ENCODE data around the gene HTT.

Gene HTT

GRCh38 chr4:3174371-3175338, 100.2 kb downstream of the HTT start:
- DNase-seq (ENCODE audit: low read depth, low spot score), result no peak

GRCh38 chr4:3176367-3177229, 102.1 kb downstream of the HTT start:
- no peak for DNase-seq (ENCODE audit: low read depth, low spot score)

- DNase-seq (ENCODE audit: low read depth, low spot score), result no peak
These were observed 102.9 kb downstream of the HTT start for GRCh38 chr4:3177426-3177825.

- no peak for DNase-seq (ENCODE audit: low read depth, low spot score)
These were observed 103.4 kb downstream of the HTT start for GRCh38 chr4:3177905-3178304.

- DNase-seq (ENCODE audit: low read depth, low spot score), result no peak
These were observed 103.9 kb downstream of the HTT start for GRCh38 chr4:3178351-3178750.

- DNase-seq (ENCODE audit: low read depth, low spot score), result no peak
These were observed 104.7 kb downstream of the HTT start for GRCh38 chr4:3179126-3179706.

- no peak for DNase-seq (ENCODE audit: low read depth, low spot score)
These were observed 108.5 kb downstream of the HTT start for GRCh38 chr4:3183008-3183407.

- no peak for DNase-seq (ENCODE audit: low read depth, low spot score)
These were observed 110.2 kb downstream of the HTT start for GRCh38 chr4:3184725-3185124.

GRCh38 chr4:3186609-3187008, 112.1 kb downstream of the HTT start:
- DNase-seq (ENCODE audit: low read depth, low spot score), result no peak

GRCh38 chr4:3188118-3188517, 113.6 kb downstream of the HTT start:
- no peak for DNase-seq (ENCODE audit: low read depth, low spot score)

GRCh38 chr4:3189459-3189858, 115.0 kb downstream of the HTT start:
- no peak for DNase-seq (ENCODE audit: low read depth, low spot score)

- no peak for DNase-seq (ENCODE audit: low read depth, low spot score)
These were observed 116.1 kb downstream of the HTT start for GRCh38 chr4:3190549-3190948.

GRCh38 chr4:3192188-3192587, 117.7 kb downstream of the HTT start:
- no peak for DNase-seq (ENCODE audit: low read depth, low spot score)

- no peak for DNase-seq (ENCODE audit: low read depth, low spot score)
These were observed 118.3 kb downstream of the HTT start for GRCh38 chr4:3192827-3193226.

GRCh38 chr4:3193531-3194203, 119.2 kb downstream of the HTT start:
- no peak for DNase-seq (ENCODE audit: low read depth, low spot score)

- DNase-seq (ENCODE audit: low read depth, low spot score), result no peak
These were observed 122.3 kb downstream of the HTT start for GRCh38 chr4:3196670-3197359.

- DNase-seq (ENCODE audit: low read depth, low spot score), result no peak
These were observed 123.1 kb downstream of the HTT start for GRCh38 chr4:3197366-3198105.

GRCh38 chr4:3198906-3199305, 124.4 kb downstream of the HTT start:
- no peak for DNase-seq (ENCODE audit: low read depth, low spot score)

- DNase-seq (ENCODE audit: low read depth, low spot score), result no peak
These were observed 125.4 kb downstream of the HTT start for GRCh38 chr4:3199653-3200422.

Measured in activated naive CD8-positive, alpha-beta T cell treated with anti-CD3 and anti-CD28 coated beads, Interleukin-2, amount 50 U/mL, for 16 hours (primary cell).